Measurements from ENCODE around the gene MSL3.

MSL3 gene

GRCh38 chrX:11733614-11734013 lies 24.4 kb upstream of the MSL3 start:
- H3K4me3 ChIP-seq (ENCODE audit: low read depth, low read length): no peak overlapping the region
- DNase-seq (ENCODE audit: low read depth, low spot score): no peak
- TF ChIP-seq CTCF (IDR thresholded peaks at IDR 0.05; ENCODE audit: low read depth, low read length): no peak
- in situ Hi-C loops (cut with HindIII; ENCODE audit: low sequenced_read_pairs): no loop called here

GRCh38 chrX:11739776-11740175 lies 18.3 kb upstream of the MSL3 start:
- no peak overlapping the region for H3K4me3 ChIP-seq (ENCODE audit: low read depth, low read length)
- DNase-seq (ENCODE audit: low read depth, low spot score): no peak
- in situ Hi-C loops (cut with HindIII; ENCODE audit: low sequenced_read_pairs): no loop called here
- TF ChIP-seq CTCF (IDR thresholded peaks at IDR 0.05; ENCODE audit: low read depth, low read length): no peak

DNA sequence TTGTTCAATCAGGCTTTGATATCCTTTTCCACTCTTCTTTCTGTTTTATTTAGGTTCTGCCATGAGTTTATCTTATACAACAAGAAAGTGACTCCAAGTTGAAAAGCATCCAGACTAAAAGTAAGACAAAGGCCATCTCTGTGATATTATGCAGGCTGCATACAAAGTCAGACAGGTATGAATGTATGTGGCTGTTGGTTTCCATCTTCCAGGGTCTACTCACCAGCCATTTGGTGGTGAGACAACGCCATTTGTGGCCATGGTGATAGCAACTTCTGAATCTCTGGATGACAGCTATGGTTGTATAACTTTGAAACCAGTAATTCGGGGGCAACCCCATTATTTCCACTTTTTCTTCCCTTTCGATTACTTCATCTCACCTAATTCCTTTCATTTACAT lies 17.2 kb upstream of the MSL3 start:
- in situ Hi-C loops (cut with HindIII; ENCODE audit: low sequenced_read_pairs): no loop called here
- H3K4me3 ChIP-seq (ENCODE audit: low read depth, low read length): no peak overlapping the region
- TF ChIP-seq CTCF (IDR thresholded peaks at IDR 0.05; ENCODE audit: low read depth, low read length): no peak
- no peak for DNase-seq (ENCODE audit: low read depth, low spot score)

DNA sequence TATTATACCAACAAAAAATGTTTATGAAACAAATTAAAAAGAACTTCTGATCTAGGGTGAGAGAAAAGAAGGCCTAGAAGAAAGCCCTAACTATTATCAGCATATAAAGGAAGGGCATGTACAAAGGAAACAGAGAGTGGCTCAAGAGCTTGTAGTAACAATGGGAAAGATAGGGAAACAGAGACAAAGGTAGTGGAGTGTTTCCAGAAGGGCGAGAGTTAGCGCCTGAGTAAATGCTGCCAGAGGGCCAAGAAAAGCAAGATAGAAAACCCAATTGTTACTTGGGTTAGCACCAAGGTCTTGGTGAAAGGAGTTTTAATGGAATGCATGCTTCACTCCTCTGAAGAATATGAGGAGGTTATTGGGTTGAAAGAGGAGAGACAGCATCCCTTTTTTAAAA lies 16.5 kb upstream of the MSL3 start:
- in situ Hi-C loops (cut with HindIII; ENCODE audit: low sequenced_read_pairs): no loop called here
- H3K4me3 ChIP-seq (ENCODE audit: low read depth, low read length): no peak overlapping the region
- no peak for DNase-seq (ENCODE audit: low read depth, low spot score)
- no peak for TF ChIP-seq CTCF (IDR thresholded peaks at IDR 0.05; ENCODE audit: low read depth, low read length)

GRCh38 chrX:11745881-11746280 lies 12.2 kb upstream of the MSL3 start:
- TF ChIP-seq CTCF (IDR thresholded peaks at IDR 0.05; ENCODE audit: low read depth, low read length): no peak
- DNase-seq (ENCODE audit: low read depth, low spot score): no peak
- in situ Hi-C loops (cut with HindIII; ENCODE audit: low sequenced_read_pairs): no loop called here
- no peak overlapping the region for H3K4me3 ChIP-seq (ENCODE audit: low read depth, low read length)

DNA sequence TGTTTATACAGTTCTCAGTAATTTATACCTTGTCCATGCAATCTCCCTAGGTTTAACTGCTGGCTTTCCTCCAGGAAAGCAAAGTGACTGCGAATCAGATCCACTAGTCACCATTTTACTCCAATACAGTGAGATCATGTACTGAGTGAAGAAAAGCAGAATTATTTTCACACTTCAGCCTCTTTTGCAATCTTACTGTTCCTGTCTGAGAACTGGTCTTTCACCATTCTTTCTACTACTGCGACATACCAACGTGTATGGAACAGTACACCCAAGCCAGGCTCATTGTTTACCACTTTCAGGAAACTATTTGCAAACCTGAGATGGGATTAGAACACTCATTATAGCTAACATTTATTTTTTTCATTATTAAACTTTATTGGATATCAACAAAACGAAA lies 8.0 kb upstream of the MSL3 start:
- TF ChIP-seq CTCF (IDR thresholded peaks at IDR 0.05; ENCODE audit: low read depth, low read length): no peak
- no peak for DNase-seq (ENCODE audit: low read depth, low spot score)
- H3K4me3 ChIP-seq (ENCODE audit: low read depth, low read length): no peak overlapping the region
- in situ Hi-C loops (cut with HindIII; ENCODE audit: low sequenced_read_pairs): no loop called here

DNA sequence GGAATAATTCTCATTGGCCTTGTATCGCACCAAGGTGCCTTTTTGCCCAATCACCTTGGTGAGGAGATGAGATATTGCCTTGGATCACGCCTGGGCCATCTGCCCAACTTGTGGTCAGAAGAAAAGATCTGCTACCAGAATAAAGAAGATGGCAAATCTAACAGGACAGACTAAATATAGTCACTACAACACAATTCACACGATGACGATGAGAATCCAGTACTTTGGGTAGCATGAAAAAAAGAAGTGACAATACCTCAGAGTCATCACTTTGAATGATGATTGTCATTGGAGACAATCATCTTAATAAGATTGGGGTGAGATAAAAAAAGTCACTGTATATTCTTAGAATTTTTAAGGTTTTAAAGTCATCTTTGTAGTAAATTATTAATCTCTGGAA lies 7.3 kb upstream of the MSL3 start:
- TF ChIP-seq CTCF (IDR thresholded peaks at IDR 0.05; ENCODE audit: low read depth, low read length): no peak
- DNase-seq (ENCODE audit: low read depth, low spot score): no peak
- no peak overlapping the region for H3K4me3 ChIP-seq (ENCODE audit: low read depth, low read length)
- in situ Hi-C loops (cut with HindIII; ENCODE audit: low sequenced_read_pairs): no loop called here
